ENCODE data around the gene OBI1.

DNA sequence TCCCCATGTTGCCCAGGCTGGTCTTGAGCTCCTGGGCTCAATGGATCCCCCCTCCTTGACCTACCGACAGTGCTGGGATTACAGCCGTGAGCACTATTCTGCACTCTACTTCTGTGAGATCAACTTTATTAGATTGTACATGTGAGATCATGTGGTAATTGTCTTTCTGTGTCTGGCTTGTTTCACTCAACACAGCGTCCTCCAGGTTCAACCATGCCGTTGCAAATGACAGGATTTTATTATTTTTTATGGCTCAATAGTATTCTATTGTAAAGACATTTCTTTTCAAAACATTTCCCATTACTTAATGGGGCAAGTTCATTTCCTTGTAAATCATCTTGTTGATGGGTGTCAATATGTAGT, 1.5 kb upstream of the OBI1 start:
- TF ChIP-seq, protein P1, sequence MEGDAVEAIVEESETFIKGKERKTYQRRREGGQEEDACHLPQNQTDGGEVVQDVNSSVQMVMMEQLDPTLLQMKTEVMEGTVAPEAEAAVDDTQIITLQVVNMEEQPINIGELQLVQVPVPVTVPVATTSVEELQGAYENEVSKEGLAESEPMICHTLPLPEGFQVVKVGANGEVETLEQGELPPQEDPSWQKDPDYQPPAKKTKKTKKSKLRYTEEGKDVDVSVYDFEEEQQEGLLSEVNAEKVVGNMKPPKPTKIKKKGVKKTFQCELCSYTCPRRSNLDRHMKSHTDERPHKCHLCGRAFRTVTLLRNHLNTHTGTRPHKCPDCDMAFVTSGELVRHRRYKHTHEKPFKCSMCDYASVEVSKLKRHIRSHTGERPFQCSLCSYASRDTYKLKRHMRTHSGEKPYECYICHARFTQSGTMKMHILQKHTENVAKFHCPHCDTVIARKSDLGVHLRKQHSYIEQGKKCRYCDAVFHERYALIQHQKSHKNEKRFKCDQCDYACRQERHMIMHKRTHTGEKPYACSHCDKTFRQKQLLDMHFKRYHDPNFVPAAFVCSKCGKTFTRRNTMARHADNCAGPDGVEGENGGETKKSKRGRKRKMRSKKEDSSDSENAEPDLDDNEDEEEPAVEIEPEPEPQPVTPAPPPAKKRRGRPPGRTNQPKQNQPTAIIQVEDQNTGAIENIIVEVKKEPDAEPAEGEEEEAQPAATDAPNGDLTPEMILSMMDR (conservative IDR thresholded peaks at IDR 0.05; ENCODE audit: low read depth, low read length) = no peak
- TF ChIP-seq EZH2 (IDR thresholded peaks at IDR 0.05; ENCODE audit: low read length, unreplicated experiment) = no peak

All from PC-3 (cell line).